ENCODE measurements around the gene GFPT2.

The GFPT2 gene

GRCh38 chr5:180390441-180391190 is 37.5 kb upstream of the GFPT2 start:
- Histone ChIP-seq H3K36me3 (ENCODE audit: insufficient read depth, low read length) (no peaks in the 10 kb centered on the region), H3K4me3 (ENCODE audit: low read depth in 1 of 2, low read length in 2 of 2) (no peak overlapping the region), H3K27ac (ENCODE audit: low read length) (no peak overlapping the region), H3K4me2 (ENCODE audit: insufficient read depth, low read length) (no peak overlapping the region), H2AFZ (ENCODE audit: low read depth, low read length) (no peak overlapping the region), H3K27me3 (ENCODE audit: insufficient read depth, low read length, poor library complexity) (no peaks in the 10 kb centered on the region), H3K79me2 (ENCODE audit: insufficient read depth, low read length) (no peaks in the 10 kb centered on the region), H4K20me1 (ENCODE audit: insufficient read depth, low read length) (no peaks in the 10 kb centered on the region), H3K4me1 (ENCODE audit: insufficient read depth, low read length) (no peaks in the 10 kb centered on the region), H3K9ac (ENCODE audit: low read depth, low read length) (no peak overlapping the region), H3K9me3 (ENCODE audit: insufficient read depth, low read length, severe bottlenecking) (no peaks in the 10 kb centered on the region)
- no peak for DNase-seq
- TF ChIP-seq EZH2 (IDR thresholded peaks at IDR 0.05; ENCODE audit: borderline replicate concordance, low read depth, low read length, severe bottlenecking) (no peak), CTCF (IDR thresholded peaks at IDR 0.05; ENCODE audit: borderline replicate concordance, extremely low read depth, low read length, poor library complexity, severe bottlenecking) (no peak)
- no peak for ATAC-seq (ENCODE audit: insufficient read depth, low read depth)

- DNase-seq (no peak), ATAC-seq (ENCODE audit: insufficient read depth, low read depth) (no peak)
- Histone ChIP-seq H3K27me3 (ENCODE audit: insufficient read depth, low read length, poor library complexity) (no peaks in the 10 kb centered on the region), H3K9me3 (ENCODE audit: insufficient read depth, low read length, severe bottlenecking) (no peaks in the 10 kb centered on the region), H3K4me1 (ENCODE audit: insufficient read depth, low read length) (no peaks in the 10 kb centered on the region), H4K20me1 (ENCODE audit: insufficient read depth, low read length) (no peaks in the 10 kb centered on the region), H3K4me3 (ENCODE audit: low read depth in 1 of 2, low read length in 2 of 2) (no peak overlapping the region), H3K27ac (ENCODE audit: low read length) (no peak overlapping the region), H3K4me2 (ENCODE audit: insufficient read depth, low read length) (no peak overlapping the region), H3K79me2 (ENCODE audit: insufficient read depth, low read length) (no peaks in the 10 kb centered on the region), H3K36me3 (ENCODE audit: insufficient read depth, low read length) (no peaks in the 10 kb centered on the region), H3K9ac (ENCODE audit: low read depth, low read length) (no peak overlapping the region), H2AFZ (ENCODE audit: low read depth, low read length) (no peak overlapping the region)
- no peak for TF ChIP-seq EZH2 (IDR thresholded peaks at IDR 0.05; ENCODE audit: borderline replicate concordance, low read depth, low read length, severe bottlenecking)
- TF ChIP-seq CTCF (IDR thresholded peaks at IDR 0.05; ENCODE audit: borderline replicate concordance, extremely low read depth, low read length, poor library complexity, severe bottlenecking), result no peak
Observed at GRCh38 chr5:180389252-180390101, 36.3 kb upstream of the GFPT2 start.

- H3K9me3 ChIP-seq (ENCODE audit: insufficient read depth, low read length, severe bottlenecking), result no peaks in the 10 kb centered on the region
- H3K9ac ChIP-seq (ENCODE audit: low read depth, low read length), result no peak overlapping the region
- DNase-seq (no peak), ATAC-seq (ENCODE audit: insufficient read depth, low read depth) (no peak)
- TF ChIP-seq EZH2 (IDR thresholded peaks at IDR 0.05; ENCODE audit: borderline replicate concordance, low read depth, low read length, severe bottlenecking), result no peak
- TF ChIP-seq CTCF (IDR thresholded peaks at IDR 0.05; ENCODE audit: borderline replicate concordance, extremely low read depth, low read length, poor library complexity, severe bottlenecking), result no peak
- H3K79me2 ChIP-seq (ENCODE audit: insufficient read depth, low read length), result no peaks in the 10 kb centered on the region
- H3K4me2 ChIP-seq (ENCODE audit: insufficient read depth, low read length), result no peak overlapping the region
- no peaks in the 10 kb centered on the region for H4K20me1 ChIP-seq (ENCODE audit: insufficient read depth, low read length)
- H2AFZ ChIP-seq (ENCODE audit: low read depth, low read length), result no peak overlapping the region
- H3K36me3 ChIP-seq (ENCODE audit: insufficient read depth, low read length), result no peaks in the 10 kb centered on the region
- H3K4me3 ChIP-seq (ENCODE audit: low read depth in 1 of 2, low read length in 2 of 2), result no peak overlapping the region
- no peaks in the 10 kb centered on the region for H3K27me3 ChIP-seq (ENCODE audit: insufficient read depth, low read length, poor library complexity)
- no peaks in the 10 kb centered on the region for H3K4me1 ChIP-seq (ENCODE audit: insufficient read depth, low read length)
- H3K27ac ChIP-seq (ENCODE audit: low read length), result no peak overlapping the region
Observed at GRCh38 chr5:180387798-180388197, 34.7 kb upstream of the GFPT2 start.

All from DND-41 (cell line).